Activated T-helper 2 cell treated with anti-CD3 and anti-CD28 coated beads, Interferon-gamma antibody, Interleukin-2, Interleukin-4, amounts not matched to agents 10 μg/mL and 5 μg/mL and 100 μg/mL, durations not matched to agents 14 hours and 24 hours and 36 hours (primary cell): Measurements from ENCODE around the gene IFNL3. TPM values are rescaled to one million over a fixed set of nuclear protein-coding genes. Genes with fewer than 3 reads are reported as not detected.

Source experiments
- total RNA-seq: library from RNA; stranded (reverse); gene quantifications from 2 replicates; pipeline ENCODE4 v1.2.3, GENCODE V29; 2022

IFNL3 gene
- total RNA-seq, 1 donor from 2014 or later = not detected

Other genes starting within 250 kb of the IFNL3 start
- 0.57 and 0.84 TPM in 2 replicates for gene FBXO27, start 212.5 kb downstream of the IFNL3 start, total RNA-seq
- gene ACP7, start 160.6 kb downstream of the IFNL3 start, total RNA-seq = not detected in 2 replicates
- 16.5 and 19.4 TPM in 2 replicates for gene PAK4, start 119.2 kb downstream of the IFNL3 start, total RNA-seq
- not detected in 2 replicates for gene NCCRP1, start 48.0 kb downstream of the IFNL3 start, total RNA-seq
- gene SYCN, start 40.7 kb downstream of the IFNL3 start, total RNA-seq = not detected in 2 replicates
- gene IFNL4, start 3.9 kb upstream of the IFNL3 start, total RNA-seq = not detected in 2 replicates
- gene IFNL2, start 23.4 kb upstream of the IFNL3 start, total RNA-seq = not detected in 2 replicates
- not detected in 2 replicates for gene IFNL1, start 51.4 kb upstream of the IFNL3 start, total RNA-seq
- 4.4 and 4.5 TPM in 2 replicates for gene LRFN1, start 75.9 kb upstream of the IFNL3 start, total RNA-seq
- gene GMFG, start 91.0 kb upstream of the IFNL3 start, total RNA-seq = 350 and 364 TPM in 2 replicates
- 64.0 TPM in 2 replicates for gene SAMD4B, start 97.4 kb upstream of the IFNL3 start, total RNA-seq
- 49.5 and 51.1 TPM in 2 replicates for gene PAF1, start 146.1 kb upstream of the IFNL3 start, total RNA-seq
- 32.3 and 34.7 TPM in 2 replicates for gene MED29, start 146.4 kb upstream of the IFNL3 start, total RNA-seq
- 45.4 and 46.9 TPM in 2 replicates for gene ZFP36, start 161.8 kb upstream of the IFNL3 start, total RNA-seq
- 49.8 and 50.7 TPM in 2 replicates for gene PLEKHG2, start 167.7 kb upstream of the IFNL3 start, total RNA-seq
- gene RPS16, start 190.9 kb upstream of the IFNL3 start, total RNA-seq = 2,627 and 2,674 TPM in 2 replicates
- gene SUPT5H, start 200.6 kb upstream of the IFNL3 start, total RNA-seq = 163 and 169 TPM in 2 replicates
- gene TIMM50, start 235.8 kb upstream of the IFNL3 start, total RNA-seq = 110 and 115 TPM in 2 replicates